Glomerular visceral epithelial cell (primary cell): ENCODE results near the gene FREM1.
"Not testable (repeated sequence)": the region's sequence is repeated elsewhere in the genome, so short reads cannot be mapped to it uniquely, and the experiment has no call there.

Experiments used
- DNase-seq: peaks from one replicate; pipeline ENCODE4 v3.0.0-alpha.2; 2016; ENCODE audit errors: extremely low spot score

The FREM1 gene

GRCh38 chr9:14909961-14910805 lies at the start of gene FREM1:
Gene FREM1 (minus strand): TSS chr9:14910428. CDS start chr9:14868977, 41,451 bp downstream.
- DNase-seq, result no peak

GRCh38 chr9:14958989-14959388 lies 48.8 kb upstream of the FREM1 start:
- DNase-seq, result no peak

- DNase-seq, result no peak
These were observed 46.9 kb upstream of the FREM1 start for GRCh38 chr9:14957109-14957508.

GRCh38 chr9:14956208-14956607 lies 46.0 kb upstream of the FREM1 start:
- DNase-seq, result no peak

- no peak for DNase-seq
These were observed 35.1 kb upstream of the FREM1 start for GRCh38 chr9:14945351-14945750.

GRCh38 chr9:14941501-14942405 lies 31.5 kb upstream of the FREM1 start:
- DNase-seq, result no peak

- no peak for DNase-seq
These were observed 29.1 kb upstream of the FREM1 start for GRCh38 chr9:14939378-14939777.

- DNase-seq, result no peak
These were observed 27.0 kb upstream of the FREM1 start for GRCh38 chr9:14937216-14937615.

- DNase-seq, result no peak
These were observed 26.3 kb upstream of the FREM1 start for GRCh38 chr9:14936491-14936890.

GRCh38 chr9:14935964-14936363 lies 25.7 kb upstream of the FREM1 start:
- DNase-seq, result no peak

GRCh38 chr9:14935106-14935751 lies 25.0 kb upstream of the FREM1 start:
- DNase-seq, result no peak

GRCh38 chr9:14932641-14933040 lies 22.4 kb upstream of the FREM1 start:
- no peak for DNase-seq

- no peak for DNase-seq
These were observed 22.0 kb upstream of the FREM1 start for GRCh38 chr9:14932231-14932630.

GRCh38 chr9:14926941-14927624 lies 16.9 kb upstream of the FREM1 start:
- no peak for DNase-seq

- no peak for DNase-seq
These were observed 14.3 kb upstream of the FREM1 start for GRCh38 chr9:14924230-14925219.

GRCh38 chr9:14923701-14924100 lies 13.5 kb upstream of the FREM1 start:
- no peak for DNase-seq

GRCh38 chr9:14920805-14921204 lies 10.6 kb upstream of the FREM1 start:
- not testable (repeated sequence) for DNase-seq

- DNase-seq, result no peak
These were observed 3.1 kb upstream of the FREM1 start for GRCh38 chr9:14913366-14913765.

- DNase-seq, result no peak
These were observed 2.6 kb upstream of the FREM1 start for GRCh38 chr9:14912859-14913258.

- DNase-seq, result no peak
These were observed 818 bp upstream of the FREM1 start for GRCh38 chr9:14911046-14911445.
